OCI-LY1 (cell line): ENCODE results near the gene GPX7.

Experiments
- H2AFZ ChIP-seq: fragments of 200-600 bp; sonication (generic), shearing (Covaris generic); 2 replicates; pipeline ENCODE4 v1.6.0; 2014; ENCODE audit warnings: antibody characterized with exemption, mild to moderate bottlenecking, low read length
- H3F3A ChIP-seq: fragments of 200-600 bp; sonication (generic), shearing (Covaris generic); 2 replicates; pipeline ENCODE4 v1.6.0; 2014; ENCODE audit warnings: mild to moderate bottlenecking, antibody characterized with exemption, low read length, moderate library complexity; ENCODE audit not compliant: insufficient read depth
- H3K27ac ChIP-seq: fragments of 200-600 bp; sonication (generic); 2 replicates; pipeline ENCODE4 v1.5.1; 2014; ENCODE audit warnings: low read length, mixed run types, mild to moderate bottlenecking, low read depth; ENCODE audit not compliant: poor library complexity, severe bottlenecking
- H3K27me3 ChIP-seq: fragments of 200-600 bp; sonication (generic); 2 replicates; pipeline ENCODE4 v1.6.0; 2014; ENCODE audit warnings: antibody characterized with exemption, mild to moderate bottlenecking, low read length, moderate library complexity; ENCODE audit not compliant: insufficient read depth
- H3K36me3 ChIP-seq: fragments of 200-600 bp; sonication (generic); 2 replicates; pipeline ENCODE4 v1.6.1; 2014; ENCODE audit warnings: mild to moderate bottlenecking, antibody characterized with exemption, low read length, moderate library complexity, mixed read lengths; ENCODE audit not compliant: insufficient read depth
- H3K4me1 ChIP-seq: fragments of 200-600 bp; sonication (generic); 2 replicates; pipeline ENCODE4 v1.5.1; 2014; ENCODE audit warnings: mild to moderate bottlenecking, low read length, moderate library complexity; ENCODE audit not compliant: insufficient read depth, severe bottlenecking
- H3K4me2 ChIP-seq: fragments of 200-600 bp; sonication (generic), shearing (Covaris generic); 2 replicates; pipeline ENCODE4 v1.6.1; 2014; ENCODE audit warnings: low read length
- H3K4me3 ChIP-seq: fragments of 200-600 bp; sonication (generic); 2 replicates; pipeline ENCODE4 v1.5.1; 2014; ENCODE audit warnings: low read length, low read depth, mild to moderate bottlenecking, mixed read lengths; ENCODE audit not compliant: poor library complexity, severe bottlenecking
- H3K79me2 ChIP-seq: fragments of 200-600 bp; shearing (Covaris generic); 2 replicates; pipeline ENCODE4 v1.6.1; 2016; ENCODE audit warnings: mixed run types, low read length, mixed read lengths; ENCODE audit not compliant: insufficient read depth
- H3K9ac ChIP-seq: fragments of 200-600 bp; sonication (generic), shearing (Covaris generic); 2 replicates; pipeline ENCODE4 v1.6.1; 2014; ENCODE audit warnings: mild to moderate bottlenecking, low read length, mixed read lengths
- H3K9me2 ChIP-seq: fragments of 200-600 bp; sonication (generic), shearing (Covaris generic); 2 replicates; pipeline ENCODE4 v1.6.1; 2014; ENCODE audit warnings: low read depth, mild to moderate bottlenecking, low read length, mixed read lengths
- H3K9me3 ChIP-seq: fragments of 200-600 bp; shearing (Covaris generic); 2 replicates; pipeline ENCODE4 v1.6.1; 2014; ENCODE audit warnings: low read length, mixed read lengths
- H4K20me1 ChIP-seq: fragments of 200-600 bp; sonication (generic), shearing (Covaris generic); 2 replicates; pipeline ENCODE4 v1.6.0; 2016; ENCODE audit warnings: mild to moderate bottlenecking, low read length; ENCODE audit not compliant: insufficient read depth
- EZH2 ChIP-seq: fragments of 200-600 bp; sonication (generic), shearing (Covaris generic); IDR thresholded peaks from 2 replicates; pipeline ENCODE4 v1.8.0; 2017; ENCODE audit warnings: borderline replicate concordance, mixed run types, mild to moderate bottlenecking, antibody characterized with exemption, low read length, moderate library complexity, mixed read lengths
- TF ChIP-seq, protein P1 (sequence below): fragments of 200-600 bp; sonication (generic), shearing (Covaris generic); IDR thresholded peaks from 2 replicates; pipeline ENCODE4 v1.5.1; 2017; ENCODE audit warnings: mild to moderate bottlenecking, antibody characterized with exemption, low read length, moderate library complexity, mixed read lengths

GPX7 gene

GRCh38 chr1:52653207-52653849 is 51.2 kb downstream of the GPX7 start:
- Histone ChIP-seq H3K9me3 (no peaks in the 10 kb centered on the region), H3K4me2 (no peak overlapping the region), H3K36me3 (peaks cover 7% of the 10 kb centered on the region; the same call in 1 of the 2 replicates), H4K20me1 (no peaks in the 10 kb centered on the region), H2AFZ (no peak overlapping the region), H3K4me3 (no peak overlapping the region), H3K79me2 (no peaks in the 10 kb centered on the region), H3K27me3 (no peaks in the 10 kb centered on the region), H3K9ac (no peak overlapping the region), H3F3A (no peaks in the 10 kb centered on the region), H3K4me1 (no peaks in the 10 kb centered on the region), H3K27ac (no peak overlapping the region), H3K9me2 (no peaks in the 10 kb centered on the region)
- TF ChIP-seq, protein P1, sequence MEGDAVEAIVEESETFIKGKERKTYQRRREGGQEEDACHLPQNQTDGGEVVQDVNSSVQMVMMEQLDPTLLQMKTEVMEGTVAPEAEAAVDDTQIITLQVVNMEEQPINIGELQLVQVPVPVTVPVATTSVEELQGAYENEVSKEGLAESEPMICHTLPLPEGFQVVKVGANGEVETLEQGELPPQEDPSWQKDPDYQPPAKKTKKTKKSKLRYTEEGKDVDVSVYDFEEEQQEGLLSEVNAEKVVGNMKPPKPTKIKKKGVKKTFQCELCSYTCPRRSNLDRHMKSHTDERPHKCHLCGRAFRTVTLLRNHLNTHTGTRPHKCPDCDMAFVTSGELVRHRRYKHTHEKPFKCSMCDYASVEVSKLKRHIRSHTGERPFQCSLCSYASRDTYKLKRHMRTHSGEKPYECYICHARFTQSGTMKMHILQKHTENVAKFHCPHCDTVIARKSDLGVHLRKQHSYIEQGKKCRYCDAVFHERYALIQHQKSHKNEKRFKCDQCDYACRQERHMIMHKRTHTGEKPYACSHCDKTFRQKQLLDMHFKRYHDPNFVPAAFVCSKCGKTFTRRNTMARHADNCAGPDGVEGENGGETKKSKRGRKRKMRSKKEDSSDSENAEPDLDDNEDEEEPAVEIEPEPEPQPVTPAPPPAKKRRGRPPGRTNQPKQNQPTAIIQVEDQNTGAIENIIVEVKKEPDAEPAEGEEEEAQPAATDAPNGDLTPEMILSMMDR: no peak
- TF ChIP-seq EZH2: no peak

DNA sequence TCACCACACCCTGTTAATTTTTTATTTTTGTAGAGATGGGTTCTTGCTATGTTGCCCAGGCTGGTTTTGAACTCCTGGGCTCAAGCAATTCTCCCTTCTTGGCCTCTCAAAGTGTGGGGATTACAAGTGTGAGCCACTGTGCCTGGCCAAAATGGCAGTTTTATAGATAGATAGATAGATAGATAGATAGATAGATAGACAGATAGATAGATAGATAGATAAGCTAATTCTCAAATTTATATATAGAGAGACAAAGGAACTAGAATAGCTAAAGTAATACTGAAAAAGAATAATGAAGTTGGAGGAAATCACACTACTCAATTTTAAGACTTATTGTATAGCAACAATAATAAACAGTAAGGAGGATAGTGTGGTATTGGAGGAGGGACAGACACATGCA is 51.9 kb downstream of the GPX7 start:
- Histone ChIP-seq H2AFZ (no peak overlapping the region), H3K79me2 (no peaks in the 10 kb centered on the region), H3K9me2 (no peaks in the 10 kb centered on the region), H3K9ac (no peak overlapping the region), H4K20me1 (no peaks in the 10 kb centered on the region), H3K36me3 (peaks cover 7% of the 10 kb centered on the region; the same call in 1 of the 2 replicates), H3K9me3 (no peaks in the 10 kb centered on the region), H3K4me3 (no peak overlapping the region), H3K4me1 (peaks cover 5% of the 10 kb centered on the region), H3K27ac (no peak overlapping the region), H3K4me2 (no peak overlapping the region), H3K27me3 (no peaks in the 10 kb centered on the region), H3F3A (no peaks in the 10 kb centered on the region)
- TF ChIP-seq EZH2: no peak
- TF ChIP-seq, protein P1: no peak

- Histone ChIP-seq H3K9ac (no peak overlapping the region), H4K20me1 (no peaks in the 10 kb centered on the region), H3K4me3 (no peak overlapping the region), H3K27me3 (no peaks in the 10 kb centered on the region), H3K79me2 (no peaks in the 10 kb centered on the region), H2AFZ (no peak overlapping the region), H3K4me1 (peaks cover 16% of the 10 kb centered on the region), H3K36me3 (peaks cover 14% of the 10 kb centered on the region; the same call in 1 of the 2 replicates), H3K4me2 (no peak overlapping the region), H3F3A (no peaks in the 10 kb centered on the region), H3K9me2 (no peaks in the 10 kb centered on the region), H3K9me3 (no peaks in the 10 kb centered on the region), H3K27ac (no peak overlapping the region)
- TF ChIP-seq, protein P1: no peak
- no peak for TF ChIP-seq EZH2
Observed at GRCh38 chr1:52657702-52658101, 55.5 kb downstream of the GPX7 start.
